Tibial nerve (tissue), 4 donors: ENCODE results near the gene PSTPIP1. TPM values are rescaled to one million over a fixed set of nuclear protein-coding genes. Genes with fewer than 3 reads are reported as not detected.

Experiments used
- DNase-seq, 2 donors: peaks; one replicate each; pipeline ENCODE4 v3.0.0-alpha.2; 2019; ENCODE audit warnings: low spot score in 2 of 2
- H3K27ac ChIP-seq, 4 donors: fragments of 200-600 bp; sonication (generic) in 3 of 4; one replicate each; pipeline ENCODE4 v1.5.1; 2017 to 2019; ENCODE audit warnings: mild to moderate bottlenecking in 1 of 4
- H3K27me3 ChIP-seq, 2 donors: fragments of 200-600 bp; sonication (generic) in 1 of 2; one replicate each; pipeline versions ENCODE4 v1.5.1 to v1.6.0; 2017 to 2019
- H3K36me3 ChIP-seq, 3 donors: fragments of 200-600 bp; sonication (generic); one replicate each; pipeline ENCODE4 v1.5.1; 2018 to 2019
- H3K4me1 ChIP-seq, 4 donors: fragments of 200-600 bp; sonication (generic) in 3 of 4; one replicate each; pipeline ENCODE4 v1.5.1; 2017 to 2019
- H3K4me3 ChIP-seq, 4 donors: fragments of 200-600 bp; sonication (generic) in 3 of 4; one replicate each; pipeline ENCODE4 v1.5.1; 2017 to 2019; ENCODE audit warnings: mild to moderate bottlenecking in 1 of 4, moderate library complexity in 1 of 4
- H3K9me3 ChIP-seq, 4 donors: fragments of 200-600 bp; sonication (generic) in 3 of 4; one replicate each; pipeline ENCODE4 v1.5.1; 2017 to 2019
- CTCF ChIP-seq, 5 experiments: fragments of 200-600 bp in 3 of 5; fragments of 450-650 bp in 2 of 5; sonication (generic) in 3 of 5; IDR thresholded peaks; one replicate each; pipeline ENCODE4 v1.5.1; 2016 to 2019; ENCODE audit warnings: antibody characterized with exemption in 5 of 5, mild to moderate bottlenecking in 3 of 5, moderate library complexity in 2 of 5
- EP300 ChIP-seq, 2 donors: sonication (generic); formaldehyde crosslinking; IDR thresholded peaks; one replicate each; pipeline ENCODE4 v1.6.1; 2017; ENCODE audit warnings: antibody characterized with exemption in 2 of 2, mild to moderate bottlenecking in 1 of 2
- POLR2A ChIP-seq, 2 donors: fragments of 450-650 bp; IDR thresholded peaks; one replicate each; pipeline ENCODE4 v1.6.1; 2017; ENCODE audit warnings: antibody characterized with exemption in 2 of 2, mild to moderate bottlenecking in 2 of 2, moderate library complexity in 2 of 2
- WGBS, 2 donors: methylation state at CpG; one replicate each; pipeline ENCODE4 v1.1.5; 2018; 5-methylcytosine and 5-hydroxymethylcytosine counted together
- total RNA-seq, 4 donors: library from RNA; depleted of rRNA; stranded (reverse); fragments of >200 nt; gene quantifications; one replicate each; pipeline ENCODE4 v1.1.0, GENCODE V29; 2016

The PSTPIP1 gene
- total RNA-seq, 4 donors from 2014 or later = 13.6 to 54.6 (median 19.3) TPM

DNA sequence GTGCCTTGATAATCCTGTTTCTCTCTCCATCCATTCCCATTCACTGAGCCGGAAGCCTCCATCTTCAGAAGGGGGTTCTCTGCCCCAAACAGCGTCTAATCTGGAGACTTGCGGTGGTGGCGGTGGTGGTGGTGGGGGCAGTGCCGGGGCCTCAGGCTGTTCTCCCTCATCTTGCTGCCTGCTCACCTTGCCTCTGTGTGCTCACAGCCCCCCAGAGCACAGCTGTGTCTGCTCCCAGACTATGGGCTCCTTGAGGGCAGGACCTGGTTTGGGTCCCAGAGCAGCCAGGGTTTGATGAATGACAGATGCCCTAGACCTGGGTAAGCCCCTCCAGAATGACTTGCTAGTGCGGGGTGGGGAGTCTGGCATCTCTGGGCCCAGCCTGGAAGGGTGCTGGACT, 430 bp upstream of the PSTPIP1 start:
- Histone ChIP-seq H3K27me3 (no peaks in the 10 kb centered on the region), H3K27ac (peak overlapping the region in 2 of 4 donors; percentile 63 to 83), H3K4me3 (peak overlapping the region in 1 of 4 donors; percentile 42), H3K36me3 (no peaks in the 10 kb centered on the region), H3K9me3 (no peaks in the 10 kb centered on the region), H3K4me1 (peaks cover 0 to 23% (median 7%) of the 10 kb centered on the region in 4 donors)
- TF ChIP-seq CTCF (IDR thresholded peaks at IDR 0.05) = no peak
- WGBS, 2 donors = 92 to 95% methylated on average over 6 of the region's 6 CpGs
- no peak for DNase-seq

GRCh38 chr15:76996076-76996525, 1.2 kb downstream of the PSTPIP1 start:
- H3K4me3 ChIP-seq = peak overlapping the region in 2 of 4 donors; percentile 38 to 42

GRCh38 chr15:76996526-76997401, 1.8 kb downstream of the PSTPIP1 start:
- Histone ChIP-seq H3K27ac (peak overlapping the region in 2 of 4 donors; percentile 3 to 63), H3K4me3 (peak overlapping the region in 2 of 4 donors; percentile 38 to 42), H3K9me3 (no peaks in the 10 kb centered on the region), H3K27me3 (no peaks in the 10 kb centered on the region), H3K36me3 (no peaks in the 10 kb centered on the region), H3K4me1 (peaks cover 0 to 32% (median 9%) of the 10 kb centered on the region in 4 donors)
- peak; percentile 7 to 17 for DNase-seq
- no peak for TF ChIP-seq EP300 (IDR thresholded peaks at IDR 0.05)
- TF ChIP-seq CTCF (IDR thresholded peaks at IDR 0.05) = no peak
- TF ChIP-seq POLR2A (IDR thresholded peaks at IDR 0.05) = no peak
- 73 to 96% methylated on average over 4 to 14 of the region's 14 CpGs for WGBS, 2 donors

More at GRCh38 chr15:76996076-76996525, 1.2 kb downstream of the PSTPIP1 start:
- no peaks in the 10 kb centered on the region for H3K9me3 ChIP-seq
- 50 to 62% methylated on average over 7 to 9 of the region's 9 CpGs for WGBS, 2 donors
- TF ChIP-seq EP300 (IDR thresholded peaks at IDR 0.05) (no peak), POLR2A (IDR thresholded peaks at IDR 0.05) (no peak), CTCF (IDR thresholded peaks at IDR 0.05) (no peak)
- H3K27me3 ChIP-seq = no peaks in the 10 kb centered on the region
- H3K4me1 ChIP-seq = peaks cover 0 to 26% (median 7%) of the 10 kb centered on the region in 4 donors
- no peaks in the 10 kb centered on the region for H3K36me3 ChIP-seq
- peak overlapping the region in 3 of 4 donors; percentile 2 to 63 (median 3) for H3K27ac ChIP-seq
- no peak for DNase-seq

GRCh38 chr15:76998663-76999285, 3.8 kb downstream of the PSTPIP1 start:
- H3K36me3 ChIP-seq = no peaks in the 10 kb centered on the region
- DNase-seq = no peak
- no peak overlapping the region for H3K27ac ChIP-seq
- H3K4me1 ChIP-seq = peaks cover 0 to 38% (median 19%) of the 10 kb centered on the region in 4 donors
- no peaks in the 10 kb centered on the region for H3K9me3 ChIP-seq
- WGBS, 2 donors = 74 to 75% methylated on average over 8 of the region's 8 CpGs
- no peaks in the 10 kb centered on the region for H3K27me3 ChIP-seq
- no peak for TF ChIP-seq EP300 (IDR thresholded peaks at IDR 0.05)
- TF ChIP-seq CTCF (IDR thresholded peaks at IDR 0.05) = no peak
- TF ChIP-seq POLR2A (IDR thresholded peaks at IDR 0.05) = no peak
- no peak overlapping the region for H3K4me3 ChIP-seq

- no peak for DNase-seq
- Histone ChIP-seq H3K9me3 (no peaks in the 10 kb centered on the region), H3K4me3 (no peak overlapping the region), H3K4me1 (peaks cover 0 to 34% (median 19%) of the 10 kb centered on the region in 4 donors), H3K27ac (no peak overlapping the region), H3K27me3 (no peaks in the 10 kb centered on the region), H3K36me3 (no peaks in the 10 kb centered on the region)
- 76 to 80% methylated on average over 2 of the region's 2 CpGs for WGBS, 2 donors
- TF ChIP-seq POLR2A (IDR thresholded peaks at IDR 0.05) (no peak), CTCF (IDR thresholded peaks at IDR 0.05) (no peak), EP300 (IDR thresholded peaks at IDR 0.05) (no peak)
These were observed 5.1 kb downstream of the PSTPIP1 start for GRCh38 chr15:76999996-77000395.
